Measurements from ENCODE around the gene GPX3. TPM values are rescaled to one million over a fixed set of nuclear protein-coding genes. Genes with fewer than 3 reads are reported as not detected.
A peak's percentile ranks its signal among the peaks of the same experiment; 100 is the strongest.

Gene GPX3
- total and polyA plus RNA-seq, 2 of the 13 experiments (the other 11 are each of a cell fraction or from before 2014, with no cell fraction given), result 33.8 to 1,892 TPM

DNA sequence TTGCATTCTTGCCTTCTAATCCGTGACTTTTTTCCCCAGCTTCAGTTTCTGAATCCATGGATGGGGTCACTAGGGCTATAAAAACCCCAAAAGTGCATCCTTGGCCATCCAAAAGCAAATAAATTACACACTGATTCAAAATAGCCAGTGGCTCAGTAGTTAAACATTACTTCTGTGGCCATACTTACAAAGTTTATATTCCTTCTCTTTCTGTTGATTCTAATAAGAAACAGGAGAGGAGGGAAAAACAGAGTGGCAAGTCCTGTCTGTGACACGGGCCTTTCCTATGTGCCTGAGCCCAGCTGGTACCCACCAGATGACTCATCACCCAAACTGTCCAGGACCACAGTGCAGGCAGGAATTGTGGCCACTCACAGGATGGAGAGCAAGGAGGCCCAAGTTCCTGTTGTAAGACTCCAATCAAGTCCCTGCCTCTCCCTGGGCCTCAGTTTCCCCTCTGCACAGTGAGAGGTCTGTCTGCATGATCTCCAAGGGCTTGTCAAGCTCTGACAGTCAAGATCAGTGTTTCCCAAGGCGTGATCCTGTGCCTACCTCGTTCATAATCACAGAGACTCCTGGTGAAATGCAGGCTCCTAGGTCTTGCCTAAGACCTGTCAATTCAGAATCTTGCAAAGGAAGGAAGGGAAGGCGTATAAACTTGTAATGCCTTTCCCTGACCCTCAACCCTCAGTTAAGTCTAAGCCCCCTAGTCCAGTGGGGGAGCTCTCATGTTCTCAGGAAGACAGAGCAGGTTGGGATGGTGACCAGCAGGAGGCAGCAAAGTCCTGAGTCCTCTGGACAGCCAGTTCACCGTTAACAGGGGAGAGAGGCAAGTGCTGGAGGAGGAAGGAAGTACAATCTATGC, 30.9 kb downstream of the GPX3 start (continued):
- TF ChIP-seq, protein P1, sequence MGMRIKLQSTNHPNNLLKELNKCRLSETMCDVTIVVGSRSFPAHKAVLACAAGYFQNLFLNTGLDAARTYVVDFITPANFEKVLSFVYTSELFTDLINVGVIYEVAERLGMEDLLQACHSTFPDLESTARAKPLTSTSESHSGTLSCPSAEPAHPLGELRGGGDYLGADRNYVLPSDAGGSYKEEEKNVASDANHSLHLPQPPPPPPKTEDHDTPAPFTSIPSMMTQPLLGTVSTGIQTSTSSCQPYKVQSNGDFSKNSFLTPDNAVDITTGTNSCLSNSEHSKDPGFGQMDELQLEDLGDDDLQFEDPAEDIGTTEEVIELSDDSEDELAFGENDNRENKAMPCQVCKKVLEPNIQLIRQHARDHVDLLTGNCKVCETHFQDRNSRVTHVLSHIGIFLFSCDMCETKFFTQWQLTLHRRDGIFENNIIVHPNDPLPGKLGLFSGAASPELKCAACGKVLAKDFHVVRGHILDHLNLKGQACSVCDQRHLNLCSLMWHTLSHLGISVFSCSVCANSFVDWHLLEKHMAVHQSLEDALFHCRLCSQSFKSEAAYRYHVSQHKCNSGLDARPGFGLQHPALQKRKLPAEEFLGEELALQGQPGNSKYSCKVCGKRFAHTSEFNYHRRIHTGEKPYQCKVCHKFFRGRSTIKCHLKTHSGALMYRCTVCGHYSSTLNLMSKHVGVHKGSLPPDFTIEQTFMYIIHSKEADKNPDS (CRISPR knock-in tag; IDR thresholded peaks at IDR 0.05), result no peak
- TF ChIP-seq ZNF264 (CRISPR knock-in tag; IDR thresholded peaks at IDR 0.05) (no peak), TEAD3 (CRISPR knock-in tag; optimal IDR thresholded peaks at IDR 0.05; ENCODE audit: borderline replicate concordance) (peak; percentile 11), HNF4G (IDR thresholded peaks at IDR 0.05; ENCODE audit: borderline replicate concordance, low read depth, low read length) (no peak), HNF4G (CRISPR knock-in tag; IDR thresholded peaks at IDR 0.05; ENCODE audit: borderline replicate concordance, low read depth) (0 out of 2 replicates have a peak, but pooled peaks have one; percentile 32), ZNF883 (CRISPR knock-in tag; IDR thresholded peaks at IDR 0.05; ENCODE audit: not compliant biosample characterization) (no peak), RFX1 (IDR thresholded peaks at IDR 0.05) (no peak), ZNF431 (CRISPR knock-in tag; IDR thresholded peaks at IDR 0.05; ENCODE audit: borderline replicate concordance, low read depth) (no peak), NONO (IDR thresholded peaks at IDR 0.05) (no peak), NONO (CRISPR knock-in tag; conservative IDR thresholded peaks at IDR 0.05) (no peak), ZNF292 (CRISPR knock-in tag; IDR thresholded peaks at IDR 0.05; ENCODE audit: borderline replicate concordance, low read depth) (no peak), ZBED4 (CRISPR knock-in tag; IDR thresholded peaks at IDR 0.05; ENCODE audit: borderline replicate concordance) (no peak), HNF1A (IDR thresholded peaks at IDR 0.05; ENCODE audit: low read depth) (no peak), HNF1A (CRISPR knock-in tag; IDR thresholded peaks at IDR 0.05; ENCODE audit: borderline replicate concordance) (no peak)
- TF ChIP-seq, protein P2, sequence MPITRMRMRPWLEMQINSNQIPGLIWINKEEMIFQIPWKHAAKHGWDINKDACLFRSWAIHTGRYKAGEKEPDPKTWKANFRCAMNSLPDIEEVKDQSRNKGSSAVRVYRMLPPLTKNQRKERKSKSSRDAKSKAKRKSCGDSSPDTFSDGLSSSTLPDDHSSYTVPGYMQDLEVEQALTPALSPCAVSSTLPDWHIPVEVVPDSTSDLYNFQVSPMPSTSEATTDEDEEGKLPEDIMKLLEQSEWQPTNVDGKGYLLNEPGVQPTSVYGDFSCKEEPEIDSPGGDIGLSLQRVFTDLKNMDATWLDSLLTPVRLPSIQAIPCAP (CRISPR knock-in tag; IDR thresholded peaks at IDR 0.05; ENCODE audit: low read depth), result no peak
- TF ChIP-seq, protein P3, sequence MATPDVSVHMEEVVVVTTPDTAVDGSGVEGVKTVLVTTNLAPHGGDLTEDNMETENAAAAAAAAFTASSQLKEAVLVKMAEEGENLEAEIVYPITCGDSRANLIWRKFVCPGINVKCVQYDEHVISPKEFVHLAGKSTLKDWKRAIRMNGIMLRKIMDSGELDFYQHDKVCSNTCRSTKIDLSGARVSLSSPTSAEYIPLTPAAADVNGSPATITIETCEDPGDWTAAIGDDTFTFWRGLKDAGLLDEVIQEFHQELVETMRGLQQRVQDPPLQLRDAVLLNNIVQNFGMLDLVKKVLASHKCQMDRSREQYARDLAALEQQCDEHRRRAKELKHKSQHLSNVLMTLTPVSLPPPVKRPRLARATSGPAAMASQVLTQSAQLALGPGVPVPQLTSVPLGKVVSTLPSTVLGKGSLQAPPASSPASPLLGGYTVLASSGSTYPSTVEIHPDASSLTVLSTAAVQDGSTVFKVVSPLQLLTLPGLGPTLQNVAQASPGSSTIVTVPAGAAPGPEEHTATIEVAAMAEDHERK (CRISPR knock-in tag; IDR thresholded peaks at IDR 0.05; ENCODE audit: low read depth), result no peak
